Tibial artery (tissue), 4 donors: ENCODE measurements around the gene IFITM2.
"Not testable (repeated sequence)": the region's sequence is repeated elsewhere in the genome, so short reads cannot be mapped to it uniquely, and the experiment has no call there.

Experiments
- DNase-seq, 2 donors: peaks; one replicate each; pipeline ENCODE4 v3.0.0-alpha.2; 2019
- H3K27ac ChIP-seq, 2 donors: fragments of 200-600 bp; sonication (generic) in 1 of 2; 1 replicate in 1 of 2; 2 replicates in 1 of 2; pipeline ENCODE4 v1.5.1; 2018 to 2019; ENCODE audit warnings: mild to moderate bottlenecking in 1 of 2
- H3K27me3 ChIP-seq, 2 donors: fragments of 200-600 bp; sonication (generic) in 1 of 2; one replicate each; pipeline versions ENCODE4 v1.5.1 to v1.6.0; 2016 to 2019
- H3K36me3 ChIP-seq, 3 donors: fragments of 200-600 bp; sonication (generic) in 2 of 3; one replicate each; pipeline ENCODE4 v1.5.1; 2016 to 2019; ENCODE audit warnings: mild to moderate bottlenecking in 2 of 3
- H3K4me1 ChIP-seq, 4 donors: fragments of 200-600 bp; sonication (generic) in 2 of 4; 1 replicate in 3 of 4; 2 replicates in 1 of 4; pipeline ENCODE4 v1.5.1; 2016 to 2019
- H3K4me3 ChIP-seq, 2 donors: fragments of 200-600 bp; sonication (generic) in 1 of 2; 1 replicate in 1 of 2; 2 replicates in 1 of 2; pipeline ENCODE4 v1.5.1; 2018 to 2019; ENCODE audit warnings: mild to moderate bottlenecking in 2 of 2
- H3K9me3 ChIP-seq, 3 donors: fragments of 200-600 bp; sonication (generic) in 1 of 3; one replicate each; pipeline ENCODE4 v1.5.1; 2016 to 2019
- CTCF ChIP-seq, 2 experiments: fragments of 200-600 bp in 1 of 2; fragments of 450-650 bp in 1 of 2; IDR thresholded peaks; one replicate each; pipeline ENCODE4 v1.5.1; 2017 to 2019; ENCODE audit warnings: antibody characterized with exemption in 2 of 2, mild to moderate bottlenecking in 1 of 2, moderate library complexity in 1 of 2
- intact Hi-C: fragments of 100-400 bp; cut with DNase I; formaldehyde crosslinking; loops from one replicate; pipeline ENCODE4 v1.15.0; 2023; ENCODE audit warnings: low total_unique reads

Gene IFITM2

GRCh38 chr11:315516-315994 lies 7.9 kb downstream of the IFITM2 start:
- Histone ChIP-seq H3K27ac (peak overlapping the region; percentile 14 to 30), H3K36me3 (no peaks in the 10 kb centered on the region), H3K4me1 (peaks cover 0 to 29% (median 17%) of the 10 kb centered on the region in 4 donors), H3K9me3 (no peaks in the 10 kb centered on the region), H3K4me3 (peak overlapping the region; percentile 50 to 51), H3K27me3 (peaks cover 0 to 11% of the 10 kb centered on the region in 2 donors)
- no peak for TF ChIP-seq CTCF (IDR thresholded peaks at IDR 0.05)
- intact Hi-C loops: no loop called here
- peak in 1 of 2 donors; percentile 21 for DNase-seq

- peak; percentile 21 to 67 for DNase-seq
- H3K27me3 ChIP-seq: peaks cover 0 to 11% of the 10 kb centered on the region in 2 donors
Measured at GRCh38 chr11:316031-316701, 8.6 kb downstream of the IFITM2 start.

GRCh38 chr11:316891-317301 lies 9.3 kb downstream of the IFITM2 start:
- Histone ChIP-seq H3K27ac (peak overlapping the region in 1 of 2 donors; percentile 28), H3K4me3 (peak overlapping the region; percentile 50 to 51), H3K4me1 (peaks cover 0 to 27% (median 17%) of the 10 kb centered on the region in 4 donors), H3K9me3 (no peaks in the 10 kb centered on the region), H3K36me3 (no peaks in the 10 kb centered on the region), H3K27me3 (peaks cover 0 to 11% of the 10 kb centered on the region in 2 donors)
- no peak for TF ChIP-seq CTCF (IDR thresholded peaks at IDR 0.05)
- no peak for DNase-seq
- intact Hi-C loops: no loop called here

More at GRCh38 chr11:316031-316701, 8.6 kb downstream of the IFITM2 start:
- intact Hi-C loops: no loop called here
- Histone ChIP-seq H3K9me3 (no peaks in the 10 kb centered on the region), H3K4me1 (peaks cover 0 to 31% (median 18%) of the 10 kb centered on the region in 4 donors), H3K27ac (peak overlapping the region; percentile 14 to 30), H3K36me3 (no peaks in the 10 kb centered on the region), H3K4me3 (peak overlapping the region; percentile 50 to 51)
- TF ChIP-seq CTCF (IDR thresholded peaks at IDR 0.05): no peak

- H3K9me3 ChIP-seq, intact Hi-C loops, H3K36me3 ChIP-seq: not testable (repeated sequence)
- peak; percentile 22 to 42 for DNase-seq
- Histone ChIP-seq H3K4me3 (peak overlapping the region in 1 of 2 donors; percentile 46), H3K27me3 (peaks cover 0 to 11% of the 10 kb centered on the region in 2 donors), H3K4me1 (peaks cover 0 to 24% (median 14%) of the 10 kb centered on the region in 4 donors), H3K27ac (peak overlapping the region; percentile 28 to 55)
Measured at GRCh38 chr11:317668-318404, 10.2 kb downstream of the IFITM2 start.

- intact Hi-C loops, H3K9me3 ChIP-seq, H3K36me3 ChIP-seq: not testable (repeated sequence)
- DNase-seq: peak in 1 of 2 donors; percentile 66
- peaks cover 0 to 11% of the 10 kb centered on the region in 2 donors for H3K27me3 ChIP-seq
- peak overlapping the region; percentile 93 to 100 for H3K27ac ChIP-seq
- peak overlapping the region; percentile 79 to 100 for H3K4me3 ChIP-seq
- H3K4me1 ChIP-seq: peaks cover 0 to 19% (median 11%) of the 10 kb centered on the region in 4 donors
Measured at GRCh38 chr11:318405-319120, 10.9 kb downstream of the IFITM2 start.

GRCh38 chr11:319121-319887 lies 11.7 kb downstream of the IFITM2 start:
- intact Hi-C loops, H3K9me3 ChIP-seq, H3K36me3 ChIP-seq: not testable (repeated sequence)
- Histone ChIP-seq H3K4me3 (peak overlapping the region; percentile 79 to 100), H3K27me3 (peaks cover 0 to 11% of the 10 kb centered on the region in 2 donors), H3K27ac (peak overlapping the region; percentile 93 to 100), H3K4me1 (peaks cover 0 to 21% (median 11%) of the 10 kb centered on the region in 4 donors)
- DNase-seq: peak in 1 of 2 donors; percentile 76
- TF ChIP-seq CTCF (IDR thresholded peaks at IDR 0.05): peak; percentile 5 to 34

GRCh38 chr11:319888-320273 lies 12.3 kb downstream of the IFITM2 start:
- peak in 1 of 2 donors; percentile 64 for DNase-seq
- peaks cover 0 to 27% (median 13%) of the 10 kb centered on the region in 4 donors for H3K4me1 ChIP-seq
- H3K9me3 ChIP-seq, H3K36me3 ChIP-seq, intact Hi-C loops: not testable (repeated sequence)
- peaks cover 0 to 11% of the 10 kb centered on the region in 2 donors for H3K27me3 ChIP-seq
- H3K27ac ChIP-seq: peak overlapping the region; percentile 93 to 100
- H3K4me3 ChIP-seq: peak overlapping the region; percentile 79 to 100
